Stimulated activated effector memory CD8-positive, alpha-beta T cell treated with anti-CD3 and anti-CD28 coated beads, Interleukin-12 subunit alpha, Interleukin-12 subunit beta, amount 100 ng/mL, for 72 hours (primary cell): ENCODE results near the gene ADCY9.
A peak's percentile ranks its signal among the peaks of the same experiment; 100 is the strongest.
"Not testable (repeated sequence)": the region's sequence is repeated elsewhere in the genome, so short reads cannot be mapped to it uniquely, and the experiment has no call there.

ENCODE experiments used
- ATAC-seq: fragments of 150-1000 bp; cut with Tn5 transposase; 2 replicates; pipeline ENCODE4 v1.10.0; 2021
- DNase-seq, 2 donors: peaks; one replicate each; pipeline ENCODE4 v3.0.0; 2021 to 2022; ENCODE audit warnings: low spot score in 2 of 2
- H3K27ac Mint-ChIP-seq: one replicate; pipeline ENCODE4 v1.8.0; 2022; ENCODE audit warnings: mild to moderate bottlenecking, mixed read lengths
- H3K36me3 Mint-ChIP-seq: one replicate; pipeline ENCODE4 v1.8.0; 2022; ENCODE audit warnings: mild to moderate bottlenecking, mixed read lengths
- H3K4me1 Mint-ChIP-seq: one replicate; pipeline ENCODE4 v1.8.0; 2022; ENCODE audit warnings: mixed read lengths
- H3K4me3 Mint-ChIP-seq: one replicate; pipeline ENCODE4 v1.8.0; 2022; ENCODE audit warnings: mild to moderate bottlenecking, mixed read lengths
- H3K9me3 Mint-ChIP-seq: one replicate; pipeline ENCODE4 v1.8.0; 2022; ENCODE audit warnings: mixed read lengths

ADCY9 gene

DNA sequence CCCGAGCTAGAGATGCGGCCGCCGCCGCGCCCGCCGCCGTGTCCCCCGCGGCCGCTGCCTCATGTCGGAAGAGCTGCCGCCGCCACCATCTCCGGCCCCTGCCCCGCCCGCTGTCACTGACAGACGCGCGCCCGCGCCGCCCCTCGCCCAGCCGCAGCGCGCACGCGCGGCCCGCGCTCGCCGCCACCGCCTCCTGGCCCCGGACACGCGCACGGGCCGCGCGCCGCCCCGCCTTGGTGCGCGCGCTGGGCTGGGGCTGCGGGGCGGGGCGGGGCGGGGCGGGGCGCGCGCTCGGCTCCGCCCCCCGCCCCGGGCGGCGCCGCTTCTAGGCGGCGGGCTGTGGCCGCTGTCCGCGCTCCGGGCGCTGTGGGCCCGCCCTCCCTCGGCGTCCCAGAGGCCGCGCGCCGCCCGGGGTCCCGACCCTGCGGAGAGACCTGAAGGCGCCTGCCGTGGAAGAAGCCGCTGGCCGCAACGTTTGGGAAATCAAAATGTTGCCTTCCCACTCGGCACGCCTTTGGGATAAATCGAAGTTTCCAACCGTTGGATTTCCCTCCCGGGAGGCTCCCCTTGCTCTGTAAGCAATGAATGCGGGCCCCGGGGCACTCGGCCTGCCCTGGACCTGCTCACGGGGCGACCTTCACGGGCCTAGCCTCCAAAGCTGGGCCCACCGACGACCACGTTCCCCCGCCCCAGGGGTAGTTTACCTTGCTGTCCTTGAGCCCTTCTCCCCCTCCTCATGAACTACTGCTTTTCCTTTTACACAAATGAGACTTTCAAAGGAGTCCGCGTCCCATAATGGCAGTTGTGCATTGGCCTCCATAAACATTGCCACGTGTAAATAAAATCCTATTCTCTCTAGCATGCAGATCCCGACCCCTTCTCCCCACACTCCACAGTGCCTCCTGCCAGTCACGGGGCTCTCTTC, at the start of gene ADCY9:
Gene ADCY9, minus strand, starts transcription at position 118 of the 925 bp plus-strand sequence. CDS start 1,000 bp downstream, outside the sequence.
- peaks cover 42% of the 10 kb centered on the region for H3K4me1 Mint-ChIP-seq

GRCh38 chr16:4160658-4161430, 44.6 kb upstream of the ADCY9 start:
- H3K36me3 Mint-ChIP-seq = no peaks in the 10 kb centered on the region
- no peaks in the 10 kb centered on the region for H3K9me3 Mint-ChIP-seq
- ATAC-seq (peak; percentile 85), DNase-seq (no peak)
- H3K27ac Mint-ChIP-seq = no peak overlapping the region
- no peak overlapping the region for H3K4me3 Mint-ChIP-seq
- H3K4me1 Mint-ChIP-seq = peaks cover 9% of the 10 kb centered on the region

More for the DNA sequence above, at the start of gene ADCY9:
- peak within 1 kb of the TSS; percentile 72 for H3K27ac Mint-ChIP-seq
- H3K9me3 Mint-ChIP-seq = no peaks in the 10 kb centered on the region
- DNase-seq (peak; percentile 73 to 85), ATAC-seq (peak; percentile 82)
- H3K36me3 Mint-ChIP-seq = peaks cover 10% of the 10 kb centered on the region
- peak within 1 kb of the TSS; percentile 78 for H3K4me3 Mint-ChIP-seq

- H3K27ac Mint-ChIP-seq = no peak overlapping the region
- peaks cover 9% of the 10 kb centered on the region for H3K4me1 Mint-ChIP-seq
- H3K9me3 Mint-ChIP-seq = no peaks in the 10 kb centered on the region
- DNase-seq (no peak), ATAC-seq (no peak)
- no peaks in the 10 kb centered on the region for H3K36me3 Mint-ChIP-seq
- no peak overlapping the region for H3K4me3 Mint-ChIP-seq
Measured at GRCh38 chr16:4159726-4160125, 43.5 kb upstream of the ADCY9 start.

DNA sequence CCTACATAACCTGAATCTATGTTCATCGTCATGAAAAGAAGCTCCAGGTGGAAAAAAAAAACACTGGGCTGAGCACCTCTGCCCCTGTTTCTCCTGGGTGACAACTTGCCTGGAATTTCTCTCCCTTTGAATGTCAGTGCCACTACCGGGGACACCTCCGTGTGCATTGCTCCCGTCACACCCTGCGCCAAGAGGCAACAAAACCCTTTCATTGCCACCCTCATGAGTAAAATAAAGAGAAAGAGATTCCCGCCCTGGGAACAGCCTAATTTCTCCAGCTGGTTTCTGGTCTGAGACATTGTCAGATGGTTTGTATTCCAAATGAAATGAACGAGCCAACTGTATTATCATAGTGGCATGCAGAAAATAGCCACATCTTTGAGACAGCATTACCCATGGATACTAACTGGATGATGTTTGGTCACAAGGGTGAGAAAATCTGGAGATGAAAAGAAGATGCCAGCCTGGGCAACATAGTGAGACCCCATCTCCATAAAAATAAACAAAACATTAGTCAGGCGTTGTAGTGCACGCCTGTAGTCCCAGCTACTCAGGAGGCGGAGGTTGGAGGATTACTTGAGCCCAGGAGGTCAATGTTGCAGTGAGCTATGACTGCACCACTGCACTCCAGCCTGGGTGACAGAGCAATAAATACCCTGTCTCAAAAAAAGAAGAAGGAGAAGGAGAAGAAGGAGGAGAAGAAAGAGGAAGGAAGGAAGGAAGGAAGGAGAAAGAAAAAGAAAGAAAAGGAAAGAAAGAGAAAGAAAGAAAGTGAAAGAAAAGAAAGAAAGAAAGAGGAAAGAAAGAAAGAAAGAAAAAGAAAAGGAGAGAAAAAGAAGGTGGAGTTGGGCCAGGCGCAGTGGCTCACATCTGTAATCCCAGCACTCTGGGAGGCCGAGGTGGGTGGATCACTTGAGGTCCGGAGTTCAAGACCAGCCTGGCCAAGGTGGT, 42.2 kb upstream of the ADCY9 start:
- Mint-ChIP-seq H3K27ac (peak overlapping the region; percentile 58), H3K4me3 (no peak overlapping the region), H3K4me1 (peaks cover 9% of the 10 kb centered on the region), H3K36me3 (no peaks in the 10 kb centered on the region), H3K9me3 (no peaks in the 10 kb centered on the region)
- no peak for DNase-seq
- ATAC-seq = no peak

DNA sequence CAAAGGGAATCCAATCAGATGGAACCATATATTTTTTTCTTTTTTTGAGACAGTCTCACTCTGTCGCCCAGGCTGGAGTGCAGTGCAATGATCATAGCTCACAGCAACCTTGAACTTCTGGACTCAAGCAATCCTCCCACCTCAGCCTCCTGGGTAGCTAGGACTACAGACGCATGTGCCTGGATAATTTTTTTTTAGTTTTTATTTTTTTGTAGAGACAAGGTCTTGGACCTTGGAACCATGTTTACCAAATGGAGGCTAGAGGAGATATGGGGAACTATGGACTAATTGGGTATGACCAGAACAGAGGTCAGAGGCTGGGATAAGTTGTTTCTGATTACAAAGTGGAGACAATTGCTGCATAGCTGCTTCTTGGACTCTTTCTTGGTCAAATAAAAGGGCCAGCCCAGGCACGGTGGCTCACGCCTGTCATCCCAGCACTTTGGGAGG, 41.2 kb upstream of the ADCY9 start:
- no peaks in the 10 kb centered on the region for H3K36me3 Mint-ChIP-seq
- H3K4me1 Mint-ChIP-seq = peaks cover 9% of the 10 kb centered on the region
- ATAC-seq = no peak

GRCh38 chr16:4156503-4156902, 40.3 kb upstream of the ADCY9 start:
- H3K4me1 Mint-ChIP-seq, ATAC-seq, DNase-seq, H3K9me3 Mint-ChIP-seq, H3K27ac Mint-ChIP-seq, H3K4me3 Mint-ChIP-seq, H3K36me3 Mint-ChIP-seq: not testable (repeated sequence)

More for the DNA sequence above, 41.2 kb upstream of the ADCY9 start:
- H3K27ac Mint-ChIP-seq = no peak overlapping the region
- H3K9me3 Mint-ChIP-seq = no peaks in the 10 kb centered on the region
- H3K4me3 Mint-ChIP-seq = no peak overlapping the region
- no peak for DNase-seq

DNA sequence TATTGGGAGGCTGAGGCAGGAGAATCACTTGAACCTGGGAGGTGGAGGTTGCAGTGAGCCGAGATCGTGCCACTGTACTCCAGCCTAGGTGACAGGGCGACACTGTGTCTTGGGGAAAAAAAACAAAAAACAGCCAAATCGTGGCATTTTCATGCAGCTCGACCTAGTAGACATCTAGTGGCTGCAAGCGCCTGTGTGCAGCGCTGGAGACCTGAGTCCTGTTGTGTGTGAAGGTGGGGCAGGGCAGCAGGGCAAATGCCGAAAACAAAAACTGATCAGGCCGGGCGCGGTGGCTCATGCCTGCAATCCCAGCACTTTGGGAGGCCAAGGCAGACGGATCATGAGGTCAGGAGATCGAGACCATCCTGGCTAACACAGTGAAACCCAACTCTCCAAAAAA, 37.1 kb upstream of the ADCY9 start:
- H3K4me3 Mint-ChIP-seq, ATAC-seq, H3K27ac Mint-ChIP-seq, H3K36me3 Mint-ChIP-seq, DNase-seq, H3K4me1 Mint-ChIP-seq, H3K9me3 Mint-ChIP-seq: not testable (repeated sequence)

GRCh38 chr16:4152267-4152666, 36.0 kb upstream of the ADCY9 start:
- no peak for DNase-seq
- H3K27ac Mint-ChIP-seq = no peak overlapping the region
- no peaks in the 10 kb centered on the region for H3K36me3 Mint-ChIP-seq
- no peaks in the 10 kb centered on the region for H3K9me3 Mint-ChIP-seq
- H3K4me1 Mint-ChIP-seq = no peaks in the 10 kb centered on the region
- ATAC-seq = no peak
- no peak overlapping the region for H3K4me3 Mint-ChIP-seq

GRCh38 chr16:4147236-4147635, 31.0 kb upstream of the ADCY9 start:
- DNase-seq = no peak
- Mint-ChIP-seq H3K4me1 (no peaks in the 10 kb centered on the region), H3K36me3 (no peaks in the 10 kb centered on the region), H3K9me3 (no peaks in the 10 kb centered on the region), H3K27ac (no peak overlapping the region), H3K4me3 (no peak overlapping the region)
- ATAC-seq = no peak

DNA sequence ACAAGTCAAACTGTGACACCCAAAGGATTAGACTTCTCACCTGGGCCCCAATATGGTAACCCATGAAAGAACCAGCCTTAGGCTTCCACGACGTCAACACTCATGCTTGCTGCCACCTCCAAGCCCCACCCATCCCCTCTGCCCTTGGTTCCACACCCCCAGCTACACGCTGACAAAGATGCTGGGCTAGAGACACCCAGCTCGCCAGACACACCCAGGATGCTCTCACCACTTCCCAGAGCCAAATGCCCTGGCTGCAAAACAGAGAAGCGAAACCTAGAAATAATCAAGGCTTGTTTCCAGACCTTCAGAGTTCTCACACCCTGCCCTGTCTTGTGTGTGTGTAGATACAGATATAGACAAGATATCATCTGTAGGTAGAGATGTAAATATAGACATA, 26.0 kb upstream of the ADCY9 start:
- Mint-ChIP-seq H3K4me1 (no peaks in the 10 kb centered on the region), H3K9me3 (no peaks in the 10 kb centered on the region)
- ATAC-seq = peak; percentile 79

GRCh38 chr16:4141604-4142003, 25.4 kb upstream of the ADCY9 start:
- Mint-ChIP-seq H3K36me3 (no peaks in the 10 kb centered on the region), H3K9me3 (no peaks in the 10 kb centered on the region), H3K4me1 (no peaks in the 10 kb centered on the region), H3K27ac (no peak overlapping the region), H3K4me3 (no peak overlapping the region)
- ATAC-seq (no peak), DNase-seq (no peak)

More for the DNA sequence above, 26.0 kb upstream of the ADCY9 start:
- Mint-ChIP-seq H3K36me3 (no peaks in the 10 kb centered on the region), H3K27ac (no peak overlapping the region), H3K4me3 (no peak overlapping the region)
- DNase-seq = peak in 1 of 2 donors; percentile 51

- Mint-ChIP-seq H3K4me1 (peaks cover 5% of the 10 kb centered on the region), H3K27ac (peak overlapping the region; percentile 16), H3K4me3 (no peak overlapping the region), H3K36me3 (no peaks in the 10 kb centered on the region), H3K9me3 (no peaks in the 10 kb centered on the region)
- DNase-seq (no peak), ATAC-seq (no peak)
Measured at GRCh38 chr16:4140652-4141051, 24.4 kb upstream of the ADCY9 start.

DNA sequence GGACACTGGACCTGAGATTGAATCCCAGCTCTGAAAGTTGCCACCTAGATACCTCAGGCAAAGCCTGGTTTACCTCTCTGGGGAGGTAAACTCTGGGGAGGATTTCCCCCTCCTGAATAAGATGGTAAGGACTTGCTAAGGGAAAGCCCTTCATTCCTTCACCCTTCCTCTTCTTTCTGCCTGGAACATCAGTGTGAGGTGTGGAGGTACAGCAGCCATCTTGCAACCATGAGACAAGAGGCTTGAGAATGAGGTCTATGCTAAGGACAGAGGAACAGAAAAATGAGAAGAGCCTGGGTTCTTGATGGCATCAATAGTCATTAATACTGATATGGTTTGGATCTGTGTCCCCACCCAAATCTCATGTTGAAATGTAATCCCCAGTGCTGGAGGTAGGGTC, 23.7 kb upstream of the ADCY9 start:
- no peaks in the 10 kb centered on the region for H3K9me3 Mint-ChIP-seq
- no peaks in the 10 kb centered on the region for H3K36me3 Mint-ChIP-seq
- no peak overlapping the region for H3K4me3 Mint-ChIP-seq
- ATAC-seq (no peak), DNase-seq (no peak)
- H3K4me1 Mint-ChIP-seq = peaks cover 5% of the 10 kb centered on the region
- H3K27ac Mint-ChIP-seq = peak overlapping the region; percentile 16

DNA sequence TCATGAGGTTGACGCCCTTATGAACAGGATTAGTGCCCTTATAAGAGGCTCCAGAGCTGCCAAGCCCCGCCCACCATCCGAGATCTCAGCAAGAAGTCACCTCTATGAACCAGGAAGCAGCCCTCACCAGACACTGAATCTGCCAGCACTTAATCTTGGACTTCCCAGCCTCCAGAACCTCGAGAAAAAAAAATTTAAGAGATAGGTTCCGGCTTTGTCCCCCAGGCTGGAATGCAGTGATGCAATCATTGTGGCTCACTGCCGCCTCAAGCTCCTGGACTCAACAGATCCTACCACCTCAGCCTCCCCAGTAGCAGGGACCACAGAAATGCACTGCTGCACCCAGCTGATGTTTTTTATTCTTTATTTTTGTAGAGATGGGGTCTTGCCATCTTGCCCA, 22.5 kb upstream of the ADCY9 start:
- Mint-ChIP-seq H3K4me1 (peaks cover 5% of the 10 kb centered on the region), H3K36me3 (no peaks in the 10 kb centered on the region), H3K9me3 (no peaks in the 10 kb centered on the region), H3K4me3 (no peak overlapping the region), H3K27ac (no peak overlapping the region)
- DNase-seq (no peak), ATAC-seq (no peak)

- Mint-ChIP-seq H3K4me3 (no peak overlapping the region), H3K9me3 (no peaks in the 10 kb centered on the region), H3K4me1 (peaks cover 5% of the 10 kb centered on the region), H3K27ac (no peak overlapping the region), H3K36me3 (no peaks in the 10 kb centered on the region)
- no peak for DNase-seq
- no peak for ATAC-seq
Measured at GRCh38 chr16:4137438-4137837, 21.2 kb upstream of the ADCY9 start.
